ENCODE results near the gene PDE6B. TPM values are rescaled to one million over a fixed set of nuclear protein-coding genes. Genes with fewer than 3 reads are reported as not detected.

PDE6B gene
- total and polyA plus RNA-seq, 2 of the 13 experiments (the other 11 are each of a cell fraction or from before 2014, with no cell fraction given), result 0.38 to 0.40 TPM

DNA sequence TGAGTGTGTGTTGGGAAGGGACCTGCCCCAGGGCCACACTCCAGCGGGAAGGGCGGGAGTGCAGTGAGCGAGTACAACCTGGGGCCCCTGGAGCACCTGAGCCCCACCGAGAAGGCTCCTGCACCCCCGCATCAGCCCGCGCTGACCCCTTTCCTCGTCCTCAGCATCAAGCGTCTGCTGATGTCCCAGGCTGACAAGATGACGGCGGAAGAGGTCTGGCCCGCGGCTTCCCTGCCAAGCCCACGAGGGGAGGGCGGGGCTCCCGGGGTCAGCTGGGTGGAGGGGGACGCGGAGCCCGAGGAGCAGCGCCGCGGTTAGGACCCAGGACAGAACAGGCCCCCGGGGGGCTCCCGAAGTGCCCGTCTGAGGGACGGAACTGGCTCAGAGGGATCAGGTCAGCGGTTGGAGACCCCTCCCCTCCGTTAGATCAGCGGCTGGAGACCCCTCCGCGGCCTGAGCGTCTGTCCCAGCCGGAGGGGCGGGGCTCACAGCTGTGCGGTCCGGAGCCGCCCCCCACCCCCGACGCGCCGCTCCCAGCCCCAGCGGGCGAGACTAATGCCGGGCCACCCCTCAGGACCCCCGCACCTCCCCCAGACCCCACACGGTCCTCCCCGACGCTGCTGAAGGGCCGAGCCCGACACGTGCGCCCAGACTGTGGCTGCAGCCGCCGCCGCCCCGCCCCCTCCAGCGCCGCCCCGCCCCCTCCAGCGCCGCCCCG lies 55.7 kb downstream of the PDE6B start (continued):
- TF ChIP-seq, protein P1, sequence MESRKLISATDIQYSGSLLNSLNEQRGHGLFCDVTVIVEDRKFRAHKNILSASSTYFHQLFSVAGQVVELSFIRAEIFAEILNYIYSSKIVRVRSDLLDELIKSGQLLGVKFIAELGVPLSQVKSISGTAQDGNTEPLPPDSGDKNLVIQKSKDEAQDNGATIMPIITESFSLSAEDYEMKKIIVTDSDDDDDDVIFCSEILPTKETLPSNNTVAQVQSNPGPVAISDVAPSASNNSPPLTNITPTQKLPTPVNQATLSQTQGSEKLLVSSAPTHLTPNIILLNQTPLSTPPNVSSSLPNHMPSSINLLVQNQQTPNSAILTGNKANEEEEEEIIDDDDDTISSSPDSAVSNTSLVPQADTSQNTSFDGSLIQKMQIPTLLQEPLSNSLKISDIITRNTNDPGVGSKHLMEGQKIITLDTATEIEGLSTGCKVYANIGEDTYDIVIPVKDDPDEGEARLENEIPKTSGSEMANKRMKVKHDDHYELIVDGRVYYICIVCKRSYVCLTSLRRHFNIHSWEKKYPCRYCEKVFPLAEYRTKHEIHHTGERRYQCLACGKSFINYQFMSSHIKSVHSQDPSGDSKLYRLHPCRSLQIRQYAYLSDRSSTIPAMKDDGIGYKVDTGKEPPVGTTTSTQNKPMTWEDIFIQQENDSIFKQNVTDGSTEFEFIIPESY (CRISPR knock-in tag; IDR thresholded peaks at IDR 0.05), result 0 out of 2 replicates have a peak, but pooled peaks have one; percentile 8
- no peak for TF ChIP-seq ZNF263 (CRISPR knock-in tag; IDR thresholded peaks at IDR 0.05)
- TF ChIP-seq ZNF143 (CRISPR knock-in tag; IDR thresholded peaks at IDR 0.05), result no peak
- peak; percentile 1; the same call in 1 of the 2 replicates for TF ChIP-seq ZNF687 (CRISPR knock-in tag; IDR thresholded peaks at IDR 0.05)
- peak; percentile 75 for TF ChIP-seq ZBTB38 (CRISPR knock-in tag; IDR thresholded peaks at IDR 0.05)
- TF ChIP-seq SIN3A (IDR thresholded peaks at IDR 0.05; ENCODE audit: borderline replicate concordance, low read depth, low read length), result peak; percentile 10; the same call in 1 of the 2 replicates
- TF ChIP-seq SMAD1 (CRISPR knock-in tag; IDR thresholded peaks at IDR 0.05; ENCODE audit: borderline replicate concordance, low read depth), result no peak
- TF ChIP-seq AGO1 (IDR thresholded peaks at IDR 0.05; ENCODE audit: low read depth, low read length, poor library complexity, severe bottlenecking), result peak; percentile 74
- no peak for TF ChIP-seq ZNF570 (CRISPR knock-in tag; IDR thresholded peaks at IDR 0.05; ENCODE audit: borderline replicate concordance)
- TF ChIP-seq, protein P2, sequence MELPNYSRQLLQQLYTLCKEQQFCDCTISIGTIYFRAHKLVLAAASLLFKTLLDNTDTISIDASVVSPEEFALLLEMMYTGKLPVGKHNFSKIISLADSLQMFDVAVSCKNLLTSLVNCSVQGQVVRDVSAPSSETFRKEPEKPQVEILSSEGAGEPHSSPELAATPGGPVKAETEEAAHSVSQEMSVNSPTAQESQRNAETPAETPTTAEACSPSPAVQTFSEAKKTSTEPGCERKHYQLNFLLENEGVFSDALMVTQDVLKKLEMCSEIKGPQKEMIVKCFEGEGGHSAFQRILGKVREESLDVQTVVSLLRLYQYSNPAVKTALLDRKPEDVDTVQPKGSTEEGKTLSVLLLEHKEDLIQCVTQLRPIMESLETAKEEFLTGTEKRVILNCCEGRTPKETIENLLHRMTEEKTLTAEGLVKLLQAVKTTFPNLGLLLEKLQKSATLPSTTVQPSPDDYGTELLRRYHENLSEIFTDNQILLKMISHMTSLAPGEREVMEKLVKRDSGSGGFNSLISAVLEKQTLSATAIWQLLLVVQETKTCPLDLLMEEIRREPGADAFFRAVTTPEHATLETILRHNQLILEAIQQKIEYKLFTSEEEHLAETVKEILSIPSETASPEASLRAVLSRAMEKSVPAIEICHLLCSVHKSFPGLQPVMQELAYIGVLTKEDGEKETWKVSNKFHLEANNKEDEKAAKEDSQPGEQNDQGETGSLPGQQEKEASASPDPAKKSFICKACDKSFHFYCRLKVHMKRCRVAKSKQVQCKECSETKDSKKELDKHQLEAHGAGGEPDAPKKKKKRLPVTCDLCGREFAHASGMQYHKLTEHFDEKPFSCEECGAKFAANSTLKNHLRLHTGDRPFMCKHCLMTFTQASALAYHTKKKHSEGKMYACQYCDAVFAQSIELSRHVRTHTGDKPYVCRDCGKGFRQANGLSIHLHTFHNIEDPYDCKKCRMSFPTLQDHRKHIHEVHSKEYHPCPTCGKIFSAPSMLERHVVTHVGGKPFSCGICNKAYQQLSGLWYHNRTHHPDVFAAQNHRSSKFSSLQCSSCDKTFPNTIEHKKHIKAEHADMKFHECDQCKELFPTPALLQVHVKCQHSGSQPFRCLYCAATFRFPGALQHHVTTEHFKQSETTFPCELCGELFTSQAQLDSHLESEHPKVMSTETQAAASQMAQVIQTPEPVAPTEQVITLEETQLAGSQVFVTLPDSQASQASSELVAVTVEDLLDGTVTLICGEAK (IDR thresholded peaks at IDR 0.05), result no peak
- TF ChIP-seq, protein P2 (CRISPR knock-in tag; IDR thresholded peaks at IDR 0.05), result no peak
